ENCODE data around the gene SLC13A3. TPM values are rescaled to one million over a fixed set of nuclear protein-coding genes. Genes with fewer than 3 reads are reported as not detected.

SLC13A3 gene
- total and polyA plus RNA-seq, 2 donors (not counting 3 experiments of a cell fraction or from before 2014, with no cell fraction given), result 0.11 to 0.40 TPM

DNA sequence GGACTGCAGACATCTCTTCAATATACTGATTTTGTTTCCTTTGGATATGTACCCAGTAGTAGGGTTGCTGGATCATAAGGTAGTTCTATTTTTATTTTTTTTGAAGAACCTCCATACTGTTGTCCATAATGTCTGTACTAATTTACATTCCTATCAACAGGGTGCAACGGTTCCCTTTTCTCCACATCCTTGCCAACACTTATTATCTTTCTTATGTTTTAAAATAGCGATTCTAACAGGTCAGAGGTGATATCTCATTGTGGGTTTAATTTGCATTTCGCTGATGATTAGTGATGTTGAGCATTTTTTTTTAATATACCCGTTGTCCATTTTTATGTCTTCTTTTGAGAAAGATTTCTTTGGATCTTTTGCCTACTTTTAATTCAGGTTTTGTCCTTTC is 39.9 kb upstream of the SLC13A3 start:
- Histone ChIP-seq H3K4me2 (ENCODE audit: insufficient read depth, low read length) (no peak overlapping the region), H3K27me3 (ENCODE audit: control insufficient read depth in 2 of 2, insufficient read depth in 2 of 2, low read length in 2 of 2) (no peaks in the 10 kb centered on the region), H3K27ac (ENCODE audit: insufficient read depth, low read depth, low read length) (no peak overlapping the region), H2AFZ (ENCODE audit: low read depth, low read length) (no peak overlapping the region), H4K20me1 (replicated peaks; ENCODE audit: control insufficient read depth, extremely low read depth, insufficient read depth, low read length) (peaks cover 2% of the 10 kb centered on the region), H3K4me1 (ENCODE audit: control insufficient read depth, extremely low read depth, insufficient read depth, low read length) (peaks cover 16% of the 10 kb centered on the region), H3K9me1 (replicated peaks; ENCODE audit: control insufficient read depth, extremely low read depth, insufficient read depth, low read length) (no peaks in the 10 kb centered on the region), H3K9me3 (replicated peaks; ENCODE audit: control insufficient read depth, insufficient read depth, low read length) (no peaks in the 10 kb centered on the region), H3K79me2 (ENCODE audit: control insufficient read depth, insufficient read depth, low read length) (peaks cover 27% of the 10 kb centered on the region), H3K9ac (replicated peaks; ENCODE audit: extremely low read depth, insufficient read depth, low read length) (no peak overlapping the region), H3K36me3 (ENCODE audit: control insufficient read depth in 2 of 2, extremely low read depth in 1 of 2, insufficient read depth in 2 of 2, low read length in 2 of 2) (peaks cover 2 to 3% of the 10 kb centered on the region in 2 experiments), H3K4me3 (replicated peaks in 1 of 3; ENCODE audit: insufficient read depth in 1 of 3, low read depth in 1 of 3, low read length in 3 of 3) (no peak overlapping the region)
- ChIA-PET CTCF (no interaction called here), POLR2A (no interaction called here)
- intact Hi-C loops (cut with micrococcal nuclease), result loop anchor here (10.0 kb wide), 1 partner anchor 1806 kb away; the partner anchor contains the start of gene YWHAB
- dilution Hi-C loops (cut with MboI; ENCODE audit: extremely low pct_ligation_motif_present, low sequenced_read_pairs), result no loop called here
- DNase-seq (ENCODE audit: low read depth, low spot score), result no peak
- TF ChIP-seq GATA2 (IDR thresholded peaks at IDR 0.05; ENCODE audit: insufficient read depth, insufficient read length, low read depth, low read length) (no peak), EZH2 (IDR thresholded peaks at IDR 0.05; ENCODE audit: borderline replicate concordance, low read depth, low read length, severe bottlenecking) (no peak), MYC (IDR thresholded peaks at IDR 0.05; ENCODE audit: low read depth, low read length) (no peak), POLR2AphosphoS5 (IDR thresholded peaks at IDR 0.05; ENCODE audit: insufficient read depth, low read depth, low read length) (no peak), FOS (IDR thresholded peaks at IDR 0.05; ENCODE audit: borderline replicate concordance, insufficient read depth, low read length) (no peak), JUN (IDR thresholded peaks at IDR 0.05; ENCODE audit: borderline replicate concordance, insufficient read depth, insufficient read length, low read depth) (no peak), POLR2A (IDR thresholded peaks at IDR 0.05; ENCODE audit: low read depth, low read length) (no peak)
- TF ChIP-seq, protein P1, sequence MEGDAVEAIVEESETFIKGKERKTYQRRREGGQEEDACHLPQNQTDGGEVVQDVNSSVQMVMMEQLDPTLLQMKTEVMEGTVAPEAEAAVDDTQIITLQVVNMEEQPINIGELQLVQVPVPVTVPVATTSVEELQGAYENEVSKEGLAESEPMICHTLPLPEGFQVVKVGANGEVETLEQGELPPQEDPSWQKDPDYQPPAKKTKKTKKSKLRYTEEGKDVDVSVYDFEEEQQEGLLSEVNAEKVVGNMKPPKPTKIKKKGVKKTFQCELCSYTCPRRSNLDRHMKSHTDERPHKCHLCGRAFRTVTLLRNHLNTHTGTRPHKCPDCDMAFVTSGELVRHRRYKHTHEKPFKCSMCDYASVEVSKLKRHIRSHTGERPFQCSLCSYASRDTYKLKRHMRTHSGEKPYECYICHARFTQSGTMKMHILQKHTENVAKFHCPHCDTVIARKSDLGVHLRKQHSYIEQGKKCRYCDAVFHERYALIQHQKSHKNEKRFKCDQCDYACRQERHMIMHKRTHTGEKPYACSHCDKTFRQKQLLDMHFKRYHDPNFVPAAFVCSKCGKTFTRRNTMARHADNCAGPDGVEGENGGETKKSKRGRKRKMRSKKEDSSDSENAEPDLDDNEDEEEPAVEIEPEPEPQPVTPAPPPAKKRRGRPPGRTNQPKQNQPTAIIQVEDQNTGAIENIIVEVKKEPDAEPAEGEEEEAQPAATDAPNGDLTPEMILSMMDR (IDR thresholded peaks at IDR 0.05; ENCODE audit: extremely low read depth in 1 of 2, insufficient read depth in 1 of 2, low read depth in 1 of 2, low read length in 2 of 2), result no peak
- TF ChIP-seq, protein P2, sequence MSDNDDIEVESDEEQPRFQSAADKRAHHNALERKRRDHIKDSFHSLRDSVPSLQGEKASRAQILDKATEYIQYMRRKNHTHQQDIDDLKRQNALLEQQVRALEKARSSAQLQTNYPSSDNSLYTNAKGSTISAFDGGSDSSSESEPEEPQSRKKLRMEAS (IDR thresholded peaks at IDR 0.05; ENCODE audit: insufficient read depth, insufficient read length), result no peak
- FAIRE-seq, result no peak
- no TSS peak for BruUV-seq (replicated peaks)
